Suprapubic skin (tissue), 4 donors: ENCODE measurements around the gene ABCA4. TPM values are rescaled to one million over a fixed set of nuclear protein-coding genes. Genes with fewer than 3 reads are reported as not detected.

Experiments used
- DNase-seq, 2 donors: peaks; one replicate each; pipeline ENCODE4 v3.0.0-alpha.2; 2019; ENCODE audit warnings: low spot score in 2 of 2
- H3K27ac ChIP-seq: fragments of 200-600 bp; sonication (generic); one replicate; pipeline ENCODE4 v1.5.1; 2019
- H3K27me3 ChIP-seq: fragments of 200-600 bp; sonication (generic); one replicate; pipeline ENCODE4 v1.5.1; 2019
- H3K36me3 ChIP-seq: fragments of 200-600 bp; sonication (generic); one replicate; pipeline ENCODE4 v1.5.1; 2019
- H3K4me1 ChIP-seq: fragments of 200-600 bp; sonication (generic); one replicate; pipeline ENCODE4 v1.5.1; 2019
- H3K4me3 ChIP-seq: fragments of 200-600 bp; sonication (generic); one replicate; pipeline ENCODE4 v1.5.1; 2019; ENCODE audit warnings: mild to moderate bottlenecking
- H3K9me3 ChIP-seq: fragments of 200-600 bp; sonication (generic); one replicate; pipeline ENCODE4 v1.5.1; 2019
- CTCF ChIP-seq, 2 donors: fragments of 200-600 bp in 1 of 2; fragments of 450-650 bp in 1 of 2; sonication (generic) in 1 of 2; IDR thresholded peaks; one replicate each; pipeline ENCODE4 v1.5.1; 2016 to 2019; ENCODE audit warnings: antibody characterized with exemption in 2 of 2, mild to moderate bottlenecking in 1 of 2, moderate library complexity in 1 of 2
- EP300 ChIP-seq: sonication (generic); formaldehyde crosslinking; IDR thresholded peaks from one replicate; pipeline ENCODE4 v1.6.1; 2017; ENCODE audit warnings: antibody characterized with exemption
- POLR2A ChIP-seq, 2 donors: fragments of 450-650 bp; IDR thresholded peaks; one replicate each; pipeline ENCODE4 v1.6.1; 2017; ENCODE audit warnings: antibody characterized with exemption in 2 of 2, mild to moderate bottlenecking in 2 of 2, moderate library complexity in 2 of 2
- POLR2AphosphoS5 ChIP-seq, 3 donors: sonication (generic); formaldehyde crosslinking; IDR thresholded peaks; one replicate each; pipeline ENCODE4 v1.6.1; 2017; ENCODE audit warnings: antibody characterized with exemption in 3 of 3
- WGBS: methylation state at CpG from one replicate; pipeline ENCODE4 v1.1.5; 2018; 5-methylcytosine and 5-hydroxymethylcytosine counted together
- total RNA-seq, 4 donors: library from RNA; depleted of rRNA; stranded (reverse); fragments of >200 nt; gene quantifications; one replicate each; pipeline ENCODE4 v1.1.0, GENCODE V29; 2016

The ABCA4 gene
- total RNA-seq, 4 donors from 2014 or later: 2.8 to 6.8 (median 4.3) TPM

- WGBS: 98% methylated on average over 4 of the region's 7 CpGs
- H3K4me1 ChIP-seq: peaks cover 13% of the 10 kb centered on the region
- H3K4me3 ChIP-seq: no peak overlapping the region
- no peaks in the 10 kb centered on the region for H3K36me3 ChIP-seq
- no peak for DNase-seq
- no peaks in the 10 kb centered on the region for H3K9me3 ChIP-seq
- TF ChIP-seq POLR2A (IDR thresholded peaks at IDR 0.05) (no peak), CTCF (IDR thresholded peaks at IDR 0.05) (no peak), POLR2AphosphoS5 (IDR thresholded peaks at IDR 0.05) (no peak), EP300 (no peak)
- H3K27ac ChIP-seq: no peak overlapping the region
- no peaks in the 10 kb centered on the region for H3K27me3 ChIP-seq
These were observed 2.5 kb downstream of the ABCA4 start for GRCh38 chr1:94118471-94118870.

- 49% methylated on average over 7 of the region's 7 CpGs for WGBS
- no peak for TF ChIP-seq EP300
- Histone ChIP-seq H3K4me1 (peaks cover 13% of the 10 kb centered on the region), H3K27ac (no peak overlapping the region), H3K9me3 (no peaks in the 10 kb centered on the region), H3K36me3 (no peaks in the 10 kb centered on the region), H3K27me3 (no peaks in the 10 kb centered on the region), H3K4me3 (no peak overlapping the region)
- DNase-seq: no peak
These were observed 2.9 kb downstream of the ABCA4 start for GRCh38 chr1:94118013-94118412.

GRCh38 chr1:94117259-94117851 is 3.6 kb downstream of the ABCA4 start:
- 78% methylated on average over 13 of the region's 14 CpGs for WGBS
- H3K36me3 ChIP-seq: no peaks in the 10 kb centered on the region
- no peak for TF ChIP-seq POLR2AphosphoS5 (IDR thresholded peaks at IDR 0.05)
- TF ChIP-seq POLR2A (IDR thresholded peaks at IDR 0.05): no peak
- no peak for TF ChIP-seq CTCF (IDR thresholded peaks at IDR 0.05)
- TF ChIP-seq EP300: no peak
- no peaks in the 10 kb centered on the region for H3K27me3 ChIP-seq
- H3K4me3 ChIP-seq: no peak overlapping the region
- H3K9me3 ChIP-seq: no peaks in the 10 kb centered on the region
- DNase-seq: peak in 1 of 2 donors; percentile 55
- H3K4me1 ChIP-seq: peaks cover 13% of the 10 kb centered on the region
- H3K27ac ChIP-seq: peak overlapping the region; percentile 33

- no peaks in the 10 kb centered on the region for H3K9me3 ChIP-seq
- H3K36me3 ChIP-seq: no peaks in the 10 kb centered on the region
- H3K27ac ChIP-seq: peak overlapping the region; percentile 44
- peak in 1 of 2 donors; percentile 79 for DNase-seq
- no peak overlapping the region for H3K4me3 ChIP-seq
- 63% methylated on average over 6 of the region's 6 CpGs for WGBS
- H3K4me1 ChIP-seq: peaks cover 13% of the 10 kb centered on the region
- no peak for TF ChIP-seq POLR2A (IDR thresholded peaks at IDR 0.05)
- no peaks in the 10 kb centered on the region for H3K27me3 ChIP-seq
These were observed 5.0 kb downstream of the ABCA4 start for GRCh38 chr1:94115900-94116436.

GRCh38 chr1:94115254-94115899 is 5.6 kb downstream of the ABCA4 start:
- Histone ChIP-seq H3K4me3 (no peak overlapping the region), H3K27ac (peak overlapping the region; percentile 44), H3K27me3 (no peaks in the 10 kb centered on the region), H3K4me1 (peaks cover 13% of the 10 kb centered on the region), H3K9me3 (no peaks in the 10 kb centered on the region), H3K36me3 (no peaks in the 10 kb centered on the region)
- peak in 1 of 2 donors; percentile 22 for DNase-seq
- 85% methylated on average over 10 of the region's 10 CpGs for WGBS
- TF ChIP-seq POLR2AphosphoS5 (IDR thresholded peaks at IDR 0.05): no peak
- no peak for TF ChIP-seq EP300
- TF ChIP-seq CTCF (IDR thresholded peaks at IDR 0.05): no peak
- TF ChIP-seq POLR2A (IDR thresholded peaks at IDR 0.05): no peak

- no peaks in the 10 kb centered on the region for H3K36me3 ChIP-seq
- TF ChIP-seq POLR2A (IDR thresholded peaks at IDR 0.05) (no peak), POLR2AphosphoS5 (IDR thresholded peaks at IDR 0.05) (no peak), EP300 (no peak), CTCF (IDR thresholded peaks at IDR 0.05) (no peak)
- H3K9me3 ChIP-seq: no peaks in the 10 kb centered on the region
- H3K27me3 ChIP-seq: no peaks in the 10 kb centered on the region
- H3K4me1 ChIP-seq: peaks cover 23% of the 10 kb centered on the region
- no peak overlapping the region for H3K4me3 ChIP-seq
- DNase-seq: peak in 1 of 2 donors; percentile 11
- 60% methylated on average over 2 of the region's 2 CpGs for WGBS
- H3K27ac ChIP-seq: no peak overlapping the region
These were observed 7.2 kb downstream of the ABCA4 start for GRCh38 chr1:94113589-94114226.
